H1 (cell line): Measurements from ENCODE around the gene NFATC1. TPM values are rescaled to one million over a fixed set of nuclear protein-coding genes. Genes with fewer than 3 reads are reported as not detected.

ENCODE experiments used
- CTCF ChIA-PET: fragments of 300-600 bp; sonication (Branson Sonifier 250); formaldehyde crosslinking; loops from one replicate; lab custom pipeline; 2021; ENCODE audit not compliant: partially characterized antibody; lab: Charles Lee
- POLR2A ChIA-PET: fragments of 300-600 bp; sonication (Branson Sonifier 250); formaldehyde crosslinking; loops from one replicate; lab custom pipeline; 2021; ENCODE audit warnings: inconsistent platforms; ENCODE audit not compliant: partially characterized antibody; lab: Charles Lee
- DNase-seq, 2 experiments: peaks; one replicate each; pipeline versions ENCODE4 v3.0.0 to v3.0.0-alpha.2; 2010 to 2022; ENCODE audit warnings: low spot score in 2 of 2, low read depth in 1 of 2, mixed read lengths in 1 of 2
- FAIRE-seq: peaks from 2 replicates; lab custom pipeline; 2011; peaks lifted over from hg19 to GRCh38; lab: Jason Lieb, UNC
- H2AFZ ChIP-seq: 2 replicates; pipeline ENCODE4 v1.8.1; 2012; ENCODE audit warnings: low read length, inconsistent platforms
- H2AK5ac ChIP-seq: 2 replicates; pipeline ENCODE4 v1.6.1; 2013; ENCODE audit warnings: low read depth, low read length
- H2BK120ac ChIP-seq: replicated peaks from 2 replicates; pipeline ENCODE3; 2013; ENCODE audit warnings: low read depth, low read length, inconsistent platforms
- H2BK12ac ChIP-seq: 2 replicates; pipeline ENCODE4 v1.6.1; 2013; ENCODE audit warnings: low read depth, low read length
- H2BK15ac ChIP-seq: 2 replicates; pipeline ENCODE4 v1.6.1; 2013; ENCODE audit warnings: low read length
- H2BK20ac ChIP-seq: 2 replicates; pipeline ENCODE4 v1.6.1; 2013; ENCODE audit warnings: low read length
- H2BK5ac ChIP-seq: 2 replicates; pipeline ENCODE4 v1.6.1; 2013; ENCODE audit warnings: low read depth, low read length
- H3K14ac ChIP-seq: 2 replicates; pipeline ENCODE4 v1.6.1; 2013; ENCODE audit warnings: inconsistent platforms; ENCODE audit not compliant: insufficient read length
- H3K18ac ChIP-seq: 2 replicates; pipeline ENCODE4 v1.6.1; 2013; ENCODE audit warnings: low read length; ENCODE audit errors: extremely low read depth
- H3K23ac ChIP-seq: 2 replicates; pipeline ENCODE4 v1.6.1; 2013; ENCODE audit warnings: inconsistent platforms; ENCODE audit not compliant: insufficient read length
- H3K23me2 ChIP-seq: 2 replicates; pipeline ENCODE4 v1.6.1; 2013; ENCODE audit warnings: low read depth, low read length
- H3K27ac ChIP-seq: 2 replicates; pipeline ENCODE4 v1.6.1; 2011; ENCODE audit warnings: low read depth, low read length, inconsistent platforms
- H3K27me3 ChIP-seq, 4 experiments: replicated peaks in 1 of 4; 1 replicate in 1 of 4; 2 replicates in 3 of 4; pipeline versions ENCODE4 v1.6.1 to v1.8.1; 2011 to 2013; ENCODE audit warnings: low read length in 3 of 4, mild to moderate bottlenecking in 3 of 4, inconsistent platforms in 2 of 4, mixed read lengths in 2 of 4, moderate library complexity in 1 of 4; ENCODE audit not compliant: control insufficient read depth in 3 of 4, insufficient read depth in 3 of 4; ENCODE audit errors: extremely low read depth in 1 of 4
- H3K36me3 ChIP-seq, 4 experiments: 2 replicates each; pipeline versions ENCODE4 v1.6.1 to v1.8.1; 2011 to 2013; ENCODE audit warnings: mild to moderate bottlenecking in 4 of 4, low read length in 3 of 4, moderate library complexity in 2 of 4, control low read depth in 1 of 4, inconsistent platforms in 1 of 4; ENCODE audit not compliant: insufficient read depth in 4 of 4, control insufficient read depth in 2 of 4
- H3K4ac ChIP-seq: replicated peaks from 2 replicates; pipeline ENCODE3; 2013; ENCODE audit warnings: low read length, low read depth, mixed read lengths, inconsistent platforms; ENCODE audit not compliant: insufficient read length
- H3K4me1 ChIP-seq, 4 experiments: replicated peaks in 1 of 4; 1 replicate in 1 of 4; 2 replicates in 3 of 4; pipeline versions ENCODE4 v1.6.1 to v1.8.1; 2011 to 2013; ENCODE audit warnings: low read length in 3 of 4, inconsistent platforms in 2 of 4, mixed read lengths in 1 of 4; ENCODE audit not compliant: insufficient read depth in 4 of 4, control insufficient read depth in 3 of 4
- H3K4me2 ChIP-seq, 2 experiments: 2 replicates each; pipeline versions ENCODE4 v1.6.1 to v1.8.1; 2011 to 2013; ENCODE audit warnings: low read depth in 2 of 2, low read length in 2 of 2, control low read depth in 1 of 2, inconsistent platforms in 1 of 2, mild to moderate bottlenecking in 1 of 2; ENCODE audit not compliant: insufficient read depth in 1 of 2
- H3K4me3 ChIP-seq, 4 experiments: fragments of 200-600, 300-600 bp in 1 of 4; sonication (generic), shearing (Covaris generic), sonication (Bioruptor Twin) in 1 of 4; 2 replicates each; pipeline versions ENCODE4 v1.5.1 to v1.8.1; 2011 to 2016; ENCODE audit warnings: low read length in 4 of 4, low read depth in 3 of 4, control low read depth in 2 of 4, inconsistent platforms in 2 of 4, mild to moderate bottlenecking in 2 of 4, mixed read lengths in 1 of 4, moderate library complexity in 1 of 4; ENCODE audit not compliant: insufficient read depth in 2 of 4; ENCODE audit errors: extremely low read depth in 1 of 4
- H3K56ac ChIP-seq: replicated peaks from 2 replicates; pipeline ENCODE3; 2013; ENCODE audit warnings: low read depth, mild to moderate bottlenecking, mixed read lengths, low read length, inconsistent platforms; ENCODE audit not compliant: insufficient read length
- H3K79me1 ChIP-seq: 2 replicates; pipeline ENCODE4 v1.6.1; 2013; ENCODE audit warnings: low read depth, low read length, control low read depth
- H3K79me2 ChIP-seq, 2 experiments: 2 replicates each; pipeline versions ENCODE4 v1.6.1 to v1.8.1; 2012 to 2013; ENCODE audit warnings: low read length in 2 of 2, mild to moderate bottlenecking in 2 of 2, inconsistent platforms in 1 of 2; ENCODE audit not compliant: insufficient read depth in 2 of 2, control insufficient read depth in 1 of 2
- H3K9ac ChIP-seq, 4 experiments: replicated peaks in 1 of 4; 1 replicate in 1 of 4; 2 replicates in 3 of 4; pipeline versions ENCODE4 v1.6.1 to v1.8.1; 2011 to 2013; ENCODE audit warnings: low read depth in 3 of 4, low read length in 3 of 4, control low read depth in 2 of 4, mild to moderate bottlenecking in 2 of 4, moderate library complexity in 2 of 4, inconsistent platforms in 1 of 4; ENCODE audit errors: extremely low read depth in 1 of 4
- H3K9me3 ChIP-seq, 2 experiments: 2 replicates each; pipeline versions ENCODE4 v1.6.1 to v1.8.1; 2012 to 2013; ENCODE audit warnings: mild to moderate bottlenecking in 2 of 2, moderate library complexity in 2 of 2, control low read depth in 1 of 2, inconsistent platforms in 1 of 2, low read depth in 1 of 2, low read length in 1 of 2, mixed read lengths in 1 of 2; ENCODE audit not compliant: insufficient read depth in 2 of 2
- H4K20me1 ChIP-seq, 2 experiments: replicated peaks in 1 of 2; 2 replicates each; pipeline versions ENCODE3 to v1.8.1; 2011 to 2013; ENCODE audit warnings: inconsistent platforms in 2 of 2, low read length in 2 of 2, mild to moderate bottlenecking in 1 of 2; ENCODE audit not compliant: insufficient read depth in 2 of 2, control insufficient read depth in 1 of 2
- H4K5ac ChIP-seq: 2 replicates; pipeline ENCODE4 v1.6.1; 2013; ENCODE audit warnings: low read length, low read depth, mixed read lengths, inconsistent platforms; ENCODE audit not compliant: insufficient read length
- H4K8ac ChIP-seq: 2 replicates; pipeline ENCODE4 v1.8.0; 2013; ENCODE audit warnings: mild to moderate bottlenecking, moderate library complexity, low read length, inconsistent platforms; ENCODE audit not compliant: insufficient read depth; ENCODE audit errors: extremely low read depth
- H4K91ac ChIP-seq: replicated peaks from 2 replicates; pipeline ENCODE3; 2013; ENCODE audit warnings: low read length, mixed read lengths, inconsistent platforms; ENCODE audit not compliant: insufficient read length
- ASH2L ChIP-seq: fragments of 200-600, 300-600 bp; sonication (generic); IDR thresholded peaks from one replicate; pipeline ENCODE4 v1.7.1; 2017; ENCODE audit warnings: low read length
- BACH1 ChIP-seq: IDR thresholded peaks from 2 replicates; pipeline ENCODE4 v1.6.1; 2012; ENCODE audit warnings: low read length, improper control_type of control experiment
- CHD1 ChIP-seq: IDR thresholded peaks from 2 replicates; pipeline ENCODE4 v1.6.1; 2012; ENCODE audit warnings: low read depth, low read length, improper control_type of control experiment
- HDAC6 ChIP-seq: IDR thresholded peaks from one replicate; pipeline ENCODE4 v1.7.1; 2012; ENCODE audit warnings: low read depth, mild to moderate bottlenecking, inconsistent platforms, low read length, moderate library complexity
- JUN ChIP-seq: IDR thresholded peaks from 2 replicates; pipeline ENCODE4 v1.6.1; 2011; ENCODE audit warnings: low read depth, mild to moderate bottlenecking, improper control_type of control experiment, low read length
- KDM5A ChIP-seq: fragments of 200-600 bp; IDR thresholded peaks from 2 replicates; pipeline ENCODE4 v1.7.1; 2012; ENCODE audit warnings: mild to moderate bottlenecking, low read length, inconsistent platforms, mixed read lengths
- MAFK ChIP-seq: IDR thresholded peaks from 2 replicates; pipeline ENCODE4 v1.6.1; 2012; ENCODE audit warnings: low read depth, mild to moderate bottlenecking, improper control_type of control experiment, low read length
- POLR2A ChIP-seq, 2 experiments: IDR thresholded peaks; 1 replicate in 1 of 2; 2 replicates in 1 of 2; pipeline ENCODE4 v1.6.1; 2011; ENCODE audit warnings: low read depth in 2 of 2, low read length in 2 of 2, mild to moderate bottlenecking in 2 of 2; ENCODE audit errors: control extremely low read depth in 1 of 2
- POLR2AphosphoS5 ChIP-seq: IDR thresholded peaks from 2 replicates; pipeline ENCODE4 v1.6.1; 2011; ENCODE audit warnings: low read depth, low read length
- POU5F1 ChIP-seq: IDR thresholded peaks from 2 replicates; pipeline ENCODE4 v1.6.1; 2011; ENCODE audit warnings: low read depth, mild to moderate bottlenecking, low read length, moderate library complexity
- SAP30 ChIP-seq: fragments of 300-600 bp; sonication (generic); IDR thresholded peaks from 2 replicates; pipeline ENCODE4 v1.7.1; 2012; ENCODE audit warnings: low read length, moderate library complexity, mild to moderate bottlenecking, inconsistent platforms; ENCODE audit not compliant: insufficient read depth, insufficient replicate concordance
- SIX5 ChIP-seq: IDR thresholded peaks from 2 replicates; pipeline ENCODE4 v1.6.1; 2011; ENCODE audit warnings: mild to moderate bottlenecking, low read depth, low read length
- SP1 ChIP-seq: IDR thresholded peaks from 2 replicates; pipeline ENCODE4 v1.6.1; 2011; ENCODE audit warnings: low read depth, low read length
- SP2 ChIP-seq: IDR thresholded peaks from 2 replicates; pipeline ENCODE4 v1.6.1; 2012; ENCODE audit warnings: mild to moderate bottlenecking, low read length, inconsistent platforms
- TBP ChIP-seq: IDR thresholded peaks from 2 replicates; pipeline ENCODE4 v1.6.1; 2011; ENCODE audit warnings: low read depth, low read length, improper control_type of control experiment
- TEAD4 ChIP-seq: IDR thresholded peaks from 2 replicates; pipeline ENCODE4 v1.6.1; 2012; ENCODE audit warnings: low read depth, low read length, inconsistent platforms, mixed read lengths
- ZNF274 ChIP-seq: IDR thresholded peaks from 2 replicates; pipeline ENCODE4 v1.7.0; 2012; ENCODE audit warnings: low read length, borderline replicate concordance; ENCODE audit errors: extremely low read depth
- WGBS, 2 experiments: shearing (Covaris generic) in 1 of 2; methylation state at CpG; one replicate each; pipeline versions ENCODE4 v1.1.6 to v1.1.7; 2013 to 2015; ENCODE audit warnings: low lambda C conversion rate in 2 of 2, mixed read lengths in 2 of 2, inconsistent platforms in 1 of 2, low coverage in 1 of 2, missing lambda C conversion rate in 1 of 2; ENCODE audit not compliant: insufficient replicate concordance in 2 of 2, insufficient coverage in 1 of 2, insufficient read length in 1 of 2; ENCODE audit errors: extremely low coverage in 1 of 2, missing lambda C conversion rate in 1 of 2; 5-methylcytosine and 5-hydroxymethylcytosine counted together
- polyA plus RNA-seq, 7 experiments: library from polyadenylated mRNA; depleted of rRNA in 3 of 7; stranded (reverse) in 5 of 7; unstranded in 2 of 7; fragments of >200 nt in 5 of 7; fragments of 200-250 nt in 2 of 7; gene quantifications; 1 replicate in 5 of 7; 2 replicates in 1 of 7; 4 replicates in 1 of 7; pipeline versions ENCODE4 v1.2.1 to v1.2.3, GENCODE V29; 2011 to 2013; ENCODE audit warnings: missing spikeins in 2 of 7, mixed read lengths in 2 of 7
- total RNA-seq: library from RNA; stranded (reverse); fragmentation: NEBNext Ultra II Directional; extraction: Animal tissue kit (Norgen Biotek cat#: 25700); gene quantifications from 2 replicates; pipeline ENCODE4 v1.2.1, GENCODE V29; 2021

The NFATC1 gene
- total and polyA plus RNA-seq, 2 of the 8 experiments (the other 6 are each of a cell fraction or from before 2014, with no cell fraction given) = 2.0 to 6.6 TPM

DNA sequence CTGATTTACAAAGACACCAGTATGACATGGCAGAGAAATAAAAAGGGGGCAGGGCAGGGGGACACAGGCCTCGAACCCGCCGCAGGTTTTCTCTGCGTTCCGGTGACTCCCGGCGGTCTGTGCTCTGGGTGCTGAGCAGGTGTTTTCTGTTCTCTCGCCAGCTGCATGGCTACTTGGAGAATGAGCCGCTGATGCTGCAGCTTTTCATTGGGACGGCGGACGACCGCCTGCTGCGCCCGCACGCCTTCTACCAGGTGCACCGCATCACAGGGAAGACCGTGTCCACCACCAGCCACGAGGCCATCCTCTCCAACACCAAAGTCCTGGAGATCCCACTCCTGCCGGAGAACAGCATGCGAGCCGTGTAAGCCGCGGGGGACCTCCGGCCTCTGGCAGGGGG, 52.9 kb downstream of the NFATC1 start:
- Histone ChIP-seq H2BK12ac (no peak overlapping the region), H3K56ac (no peak overlapping the region), H2BK5ac (no peak overlapping the region; the same call in 1 of the 2 replicates), H3K4me2 (no peak overlapping the region), H3K23ac (no peak overlapping the region), H2AK5ac (no peak overlapping the region), H3K36me3 (no peaks in the 10 kb centered on the region; a peak in 1 of 8 replicates), H2AFZ (no peak overlapping the region), H3K18ac (no peak overlapping the region), H4K5ac (no peak overlapping the region), H4K91ac (no peak overlapping the region), H3K9me3 (no peaks in the 10 kb centered on the region), H3K79me1 (no peaks in the 10 kb centered on the region), H3K4ac (no peak overlapping the region), H3K14ac (no peak overlapping the region), H4K20me1 (no peaks in the 10 kb centered on the region), H2BK15ac (no peak overlapping the region), H3K9ac (no peak overlapping the region), H3K4me1 (no peaks in the 10 kb centered on the region; a peak in 2 of 7 replicates), H2BK120ac (no peak overlapping the region), H4K8ac (peak overlapping the region; percentile 51; the same call in 1 of the 2 replicates), H2BK20ac (no peak overlapping the region), H3K79me2 (no peaks in the 10 kb centered on the region), H3K23me2 (no peaks in the 10 kb centered on the region), H3K27ac (no peak overlapping the region), H3K4me3 (no peak overlapping the region), H3K27me3 (no peaks in the 10 kb centered on the region)
- CTCF ChIA-PET = interaction anchor here (1.4 kb wide), 1 partner anchor 10 kb away, joined by 4 read pairs; no protein-coding TSS in a partner anchor
- DNase-seq (no peak), FAIRE-seq (no peak)
- WGBS, 2 experiments = 92% methylated on average over 15 of the region's 25 CpGs; no CpG with 5 or more reads in 1 of the 2 experiments
- POLR2A ChIA-PET = no interaction called here
- no peak for TF ChIP-seq SIX5
- TF ChIP-seq JUN = no peak
- no peak for TF ChIP-seq CHD1
- TF ChIP-seq SP1 = no peak
- TF ChIP-seq POLR2A (IDR thresholded peaks at IDR 0.05; ENCODE audit: control extremely low read depth in 1 of 2, low read depth in 2 of 2, low read length in 2 of 2) = no peak
- TF ChIP-seq POU5F1 = no peak
- no peak for TF ChIP-seq KDM5A
- no peak for TF ChIP-seq TBP
- TF ChIP-seq ASH2L = no peak
- TF ChIP-seq SP2 = no peak
- TF ChIP-seq SAP30 = no peak
- no peak for TF ChIP-seq BACH1
- TF ChIP-seq TEAD4 = no peak
- no peak for TF ChIP-seq HDAC6
- no peak for TF ChIP-seq ZNF274
- no peak for TF ChIP-seq POLR2AphosphoS5
- no peak for TF ChIP-seq MAFK
